ENCODE results near the gene TSHZ2. TPM values are rescaled to one million over a fixed set of nuclear protein-coding genes. Genes with fewer than 3 reads are reported as not detected.

Gene TSHZ2
- total and polyA plus RNA-seq, 2 of the 4 experiments (the other 2 are of a cell fraction): under 0.01 to 0.02 TPM

DNA sequence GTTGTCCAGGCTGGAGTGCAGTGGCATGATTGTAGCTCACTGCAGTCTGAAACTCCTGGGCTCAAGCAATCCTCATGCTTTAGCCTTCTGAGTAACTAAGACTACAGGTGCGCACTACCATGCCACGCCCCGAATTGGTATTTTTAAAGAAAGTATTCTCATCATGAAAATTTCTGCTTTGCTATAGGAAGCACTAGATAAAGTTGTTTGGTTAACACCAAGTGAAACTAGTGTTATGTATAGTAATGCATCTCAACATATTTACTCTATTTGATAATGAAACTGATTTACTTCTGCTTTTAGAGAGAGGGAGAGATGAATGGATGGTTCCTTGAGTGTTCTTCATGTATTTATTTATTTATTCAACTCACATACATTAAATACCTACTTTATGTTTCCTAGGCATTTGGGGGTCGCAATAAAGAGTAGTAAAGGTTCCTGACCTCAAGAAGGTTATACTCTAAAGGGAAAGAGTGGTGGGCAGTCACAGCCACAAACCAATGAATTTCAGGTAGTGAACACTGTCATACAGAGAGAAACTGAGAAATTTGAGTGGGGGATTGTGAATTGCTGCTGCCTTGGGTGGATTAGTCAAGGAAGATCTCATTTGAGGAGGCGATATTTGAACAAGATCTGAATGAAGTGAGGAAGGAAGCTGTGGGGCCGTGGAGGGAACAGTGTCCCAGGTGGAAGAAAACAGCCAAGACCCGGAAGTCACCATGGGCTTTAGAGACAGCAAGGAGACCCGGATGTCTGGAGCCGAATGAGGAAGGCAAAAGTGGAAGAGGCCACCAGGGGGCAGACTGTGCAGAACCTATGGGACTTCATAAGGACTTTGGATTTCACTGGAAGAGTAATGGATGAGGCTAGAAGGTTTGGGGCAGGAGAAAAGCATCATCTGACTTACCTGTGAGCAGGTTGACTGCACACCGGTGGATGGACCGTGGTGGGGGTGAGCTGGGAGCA, 185.6 kb downstream of the TSHZ2 start:
- Histone ChIP-seq H3K36me3 (ENCODE audit: control insufficient read depth, insufficient read depth, low read length) (no peaks in the 10 kb centered on the region), H3K27ac (ENCODE audit: insufficient read depth, low read length) (no peak overlapping the region), H2BK20ac (ENCODE audit: low read depth, low read length) (no peak overlapping the region), H3K4ac (ENCODE audit: low read depth, low read length) (no peak overlapping the region), H2BK5ac (ENCODE audit: low read depth, low read length, poor library complexity, severe bottlenecking) (no peak overlapping the region), H3K79me1 (ENCODE audit: low read depth in 1 of 2, low read length in 2 of 2) (no peaks in the 10 kb centered on the region), H3K4me1 (ENCODE audit: control insufficient read depth, insufficient read depth, low read length) (no peaks in the 10 kb centered on the region), H3K27me3 (ENCODE audit: control insufficient read depth, insufficient read depth, low read length) (no peaks in the 10 kb centered on the region), H3K23ac (ENCODE audit: low read depth, low read length) (no peak overlapping the region), H4K8ac (ENCODE audit: low read depth in 2 of 2, low read length in 2 of 2) (no peak overlapping the region), H3K18ac (ENCODE audit: low read depth, low read length) (no peak overlapping the region), H3K9me3 (ENCODE audit: control insufficient read depth, insufficient read depth, low read length) (no peaks in the 10 kb centered on the region), H3K56ac (ENCODE audit: extremely low read depth, insufficient read depth, low read length) (no peak overlapping the region), H4K5ac (ENCODE audit: low read depth, low read length) (no peak overlapping the region), H2BK15ac (ENCODE audit: low read depth, low read length) (no peak overlapping the region), H3K9ac (ENCODE audit: low read depth, low read length) (no peak overlapping the region), H2AK5ac (ENCODE audit: low read depth, low read length) (no peak overlapping the region), H4K91ac (ENCODE audit: insufficient read depth, low read depth, low read length) (no peak overlapping the region), H2AK9ac (replicated peaks; ENCODE audit: low read depth, low read length, poor library complexity) (no peak overlapping the region), H3K4me2 (ENCODE audit: low read depth, low read length) (no peak overlapping the region), H2BK120ac (ENCODE audit: low read depth, low read length) (no peak overlapping the region), H3K14ac (replicated peaks; ENCODE audit: low read depth, low read length) (no peak overlapping the region), H2AFZ (replicated peaks; ENCODE audit: low read length, poor library complexity) (no peak overlapping the region), H4K20me1 (ENCODE audit: insufficient read depth, low read length) (no peaks in the 10 kb centered on the region), H3K9me1 (ENCODE audit: insufficient read depth, low read length) (no peaks in the 10 kb centered on the region), H3K4me3 (ENCODE audit: insufficient read depth, low read depth, low read length) (no peak overlapping the region)
- ChIA-PET CTCF (interaction anchor here (0.8 to 1.3 kb wide), 2 partner anchors 13 to 390 kb away, joined by 3 to 5 read pairs; no protein-coding TSS in a partner anchor), POLR2A (ENCODE audit: unreplicated experiment) (no interaction called here)
- 60% methylated on average over 4 of the region's 11 CpGs; no CpG with 5 or more reads in 1 of the 2 experiments for WGBS, 2 experiments (ENCODE audit: extremely low coverage in 2 of 2, insufficient read length in 1 of 2)
- in situ Hi-C loops (cut with MboI; ENCODE audit: low sequenced_read_pairs) (loop anchor here (25.0 kb wide), 1 partner anchor 780 kb away; no protein-coding TSS in a partner anchor), dilution Hi-C loops (cut with HindIII; ENCODE audit: low sequenced_read_pairs, unreplicated experiment) (no loop called here), intact Hi-C loops (cut with micrococcal nuclease) (loop anchor here (1.0 kb wide), 1 partner anchor 390 kb away; no protein-coding TSS in a partner anchor)
- TF ChIP-seq NFE2L2 (IDR thresholded peaks at IDR 0.05; ENCODE audit: low read depth, low read length) (no peak), CEBPB (IDR thresholded peaks at IDR 0.05; ENCODE audit: low read depth, low read length) (no peak), BHLHE40 (IDR thresholded peaks at IDR 0.05; ENCODE audit: low read depth, low read length) (no peak), RFX5 (IDR thresholded peaks at IDR 0.05; ENCODE audit: low read depth, low read length) (no peak), RCOR1 (IDR thresholded peaks at IDR 0.05; ENCODE audit: insufficient replicate concordance, low read length) (no peak), SMC3 (IDR thresholded peaks at IDR 0.05; ENCODE audit: low read depth, low read length) (peak; percentile 52), RAD21 (IDR thresholded peaks at IDR 0.05; ENCODE audit: low read length) (peak; percentile 48), FOS (IDR thresholded peaks at IDR 0.05; ENCODE audit: low read depth, low read length) (no peak), MXI1 (IDR thresholded peaks at IDR 0.05; ENCODE audit: borderline replicate concordance, low read depth, low read length) (no peak), CHD1 (IDR thresholded peaks at IDR 0.05; ENCODE audit: low read depth, low read length) (no peak)
- TF ChIP-seq, protein P1, sequence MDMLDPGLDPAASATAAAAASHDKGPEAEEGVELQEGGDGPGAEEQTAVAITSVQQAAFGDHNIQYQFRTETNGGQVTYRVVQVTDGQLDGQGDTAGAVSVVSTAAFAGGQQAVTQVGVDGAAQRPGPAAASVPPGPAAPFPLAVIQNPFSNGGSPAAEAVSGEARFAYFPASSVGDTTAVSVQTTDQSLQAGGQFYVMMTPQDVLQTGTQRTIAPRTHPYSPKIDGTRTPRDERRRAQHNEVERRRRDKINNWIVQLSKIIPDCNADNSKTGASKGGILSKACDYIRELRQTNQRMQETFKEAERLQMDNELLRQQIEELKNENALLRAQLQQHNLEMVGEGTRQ (IDR thresholded peaks at IDR 0.05; ENCODE audit: low read depth, low read length): no peak
- TF ChIP-seq, protein P2, sequence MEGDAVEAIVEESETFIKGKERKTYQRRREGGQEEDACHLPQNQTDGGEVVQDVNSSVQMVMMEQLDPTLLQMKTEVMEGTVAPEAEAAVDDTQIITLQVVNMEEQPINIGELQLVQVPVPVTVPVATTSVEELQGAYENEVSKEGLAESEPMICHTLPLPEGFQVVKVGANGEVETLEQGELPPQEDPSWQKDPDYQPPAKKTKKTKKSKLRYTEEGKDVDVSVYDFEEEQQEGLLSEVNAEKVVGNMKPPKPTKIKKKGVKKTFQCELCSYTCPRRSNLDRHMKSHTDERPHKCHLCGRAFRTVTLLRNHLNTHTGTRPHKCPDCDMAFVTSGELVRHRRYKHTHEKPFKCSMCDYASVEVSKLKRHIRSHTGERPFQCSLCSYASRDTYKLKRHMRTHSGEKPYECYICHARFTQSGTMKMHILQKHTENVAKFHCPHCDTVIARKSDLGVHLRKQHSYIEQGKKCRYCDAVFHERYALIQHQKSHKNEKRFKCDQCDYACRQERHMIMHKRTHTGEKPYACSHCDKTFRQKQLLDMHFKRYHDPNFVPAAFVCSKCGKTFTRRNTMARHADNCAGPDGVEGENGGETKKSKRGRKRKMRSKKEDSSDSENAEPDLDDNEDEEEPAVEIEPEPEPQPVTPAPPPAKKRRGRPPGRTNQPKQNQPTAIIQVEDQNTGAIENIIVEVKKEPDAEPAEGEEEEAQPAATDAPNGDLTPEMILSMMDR (conservative IDR thresholded peaks at IDR 0.05; ENCODE audit: low read depth, low read length): peak; percentile 53
- no TSS peak for BruUV-seq (replicated peaks)
- peak; percentile 63; the same call in 1 of the 2 replicates for ATAC-seq (ENCODE audit: low read depth)
- peak; percentile 53 for DNase-seq

Data from IMR-90 (cell line).